Caco-2 (cell line): ENCODE results near the gene ARPC4. TPM values are rescaled to one million over a fixed set of nuclear protein-coding genes. Genes with fewer than 3 reads are reported as not detected.

Experiments
- BruUV-seq: library from RNA; stranded (reverse); fragments of 400-500 nt; replicated peaks from 2 replicates; lab custom pipeline; 2021; lab: Mats Ljungman, UMichigan
- CTCF ChIA-PET: fragments of 300-600 bp; sonication (Branson Sonifier 250); formaldehyde crosslinking; loops from one replicate; lab custom pipeline; 2022; ENCODE audit warnings: antibody characterized with exemption; lab: Charles Lee
- POLR2A ChIA-PET: fragments of 300-600 bp; sonication (Branson Sonifier 250); formaldehyde crosslinking; loops from one replicate; lab custom pipeline; 2022; ENCODE audit warnings: antibody characterized with exemption; lab: Charles Lee
- DNase-seq, 2 experiments: peaks; one replicate each; pipeline versions ENCODE4 v3.0.0 to v3.0.0-alpha.2; 2020 to 2022
- H3K27me3 ChIP-seq: replicated peaks from 2 replicates; pipeline ENCODE4 v1.6.0; 2011; ENCODE audit warnings: low read length; ENCODE audit not compliant: control insufficient read depth, insufficient read depth
- H3K36me3 ChIP-seq: 2 replicates; pipeline ENCODE4 v1.5.1; 2011; ENCODE audit warnings: low read length; ENCODE audit not compliant: control insufficient read depth, insufficient read depth
- H3K4me1 ChIP-seq: fragments of 250-450 bp; sonication (Bioruptor Pico); 2 replicates; pipeline ENCODE4 v1.5.1; 2020; ENCODE audit warnings: mild to moderate bottlenecking
- H3K4me3 ChIP-seq: 2 replicates; pipeline ENCODE4 v1.5.1; 2011; ENCODE audit warnings: low read depth, mild to moderate bottlenecking, control low read depth, low read length
- H3K9me3 ChIP-seq: fragments of 250-450 bp; sonication (Bioruptor Pico); 2 replicates; pipeline ENCODE4 v1.5.1; 2020; ENCODE audit warnings: mild to moderate bottlenecking, moderate library complexity
- H3K27ac Mint-ChIP-seq: one replicate; pipeline ENCODE4 v1.8.0; 2022; ENCODE audit warnings: mixed read lengths; ENCODE audit not compliant: unreplicated experiment
- H3K27me3 Mint-ChIP-seq: one replicate; pipeline ENCODE4 v1.8.0; 2022; ENCODE audit warnings: mixed read lengths; ENCODE audit not compliant: insufficient read depth, unreplicated experiment
- H3K36me3 Mint-ChIP-seq: one replicate; pipeline ENCODE4 v1.8.0; 2022; ENCODE audit warnings: mild to moderate bottlenecking, mixed read lengths; ENCODE audit not compliant: insufficient read depth, unreplicated experiment
- H3K4me1 Mint-ChIP-seq: one replicate; pipeline ENCODE4 v1.8.0; 2022; ENCODE audit warnings: low read depth, mixed read lengths; ENCODE audit not compliant: unreplicated experiment
- H3K4me3 Mint-ChIP-seq: one replicate; pipeline ENCODE4 v1.8.0; 2022; ENCODE audit warnings: mild to moderate bottlenecking, moderate library complexity, mixed read lengths; ENCODE audit not compliant: unreplicated experiment
- H3K9me3 Mint-ChIP-seq: one replicate; pipeline ENCODE4 v1.8.0; 2022; ENCODE audit warnings: mixed read lengths; ENCODE audit not compliant: unreplicated experiment
- intact Hi-C: fragments of 100-400 bp; cut with micrococcal nuclease; formaldehyde crosslinking; loops from one replicate; pipeline ENCODE4 v1.10.0; 2022; ENCODE audit not compliant: unreplicated experiment
- total RNA-seq: library from RNA; stranded (reverse); gene quantifications from 2 replicates; pipeline ENCODE4 v1.2.3, GENCODE V29; 2022
- TF ChIP-seq, protein P1 (sequence below), 2 experiments: fragments of 200-600 bp in 1 of 2; IDR thresholded peaks; 1 replicate in 1 of 2; 2 replicates in 1 of 2; pipeline versions ENCODE4 v1.5.1 to v1.8.0; 2011 to 2022; ENCODE audit warnings: antibody characterized with exemption in 1 of 2, control low read depth in 1 of 2, inconsistent platforms in 1 of 2, low read depth in 1 of 2, low read length in 1 of 2, mild to moderate bottlenecking in 1 of 2, moderate library complexity in 1 of 2; ENCODE audit not compliant: insufficient read depth in 1 of 2, severe bottlenecking in 1 of 2, unreplicated experiment in 1 of 2

Gene ARPC4
- total RNA-seq, 1 experiment from 2014 or later, result 158 TPM

DNA sequence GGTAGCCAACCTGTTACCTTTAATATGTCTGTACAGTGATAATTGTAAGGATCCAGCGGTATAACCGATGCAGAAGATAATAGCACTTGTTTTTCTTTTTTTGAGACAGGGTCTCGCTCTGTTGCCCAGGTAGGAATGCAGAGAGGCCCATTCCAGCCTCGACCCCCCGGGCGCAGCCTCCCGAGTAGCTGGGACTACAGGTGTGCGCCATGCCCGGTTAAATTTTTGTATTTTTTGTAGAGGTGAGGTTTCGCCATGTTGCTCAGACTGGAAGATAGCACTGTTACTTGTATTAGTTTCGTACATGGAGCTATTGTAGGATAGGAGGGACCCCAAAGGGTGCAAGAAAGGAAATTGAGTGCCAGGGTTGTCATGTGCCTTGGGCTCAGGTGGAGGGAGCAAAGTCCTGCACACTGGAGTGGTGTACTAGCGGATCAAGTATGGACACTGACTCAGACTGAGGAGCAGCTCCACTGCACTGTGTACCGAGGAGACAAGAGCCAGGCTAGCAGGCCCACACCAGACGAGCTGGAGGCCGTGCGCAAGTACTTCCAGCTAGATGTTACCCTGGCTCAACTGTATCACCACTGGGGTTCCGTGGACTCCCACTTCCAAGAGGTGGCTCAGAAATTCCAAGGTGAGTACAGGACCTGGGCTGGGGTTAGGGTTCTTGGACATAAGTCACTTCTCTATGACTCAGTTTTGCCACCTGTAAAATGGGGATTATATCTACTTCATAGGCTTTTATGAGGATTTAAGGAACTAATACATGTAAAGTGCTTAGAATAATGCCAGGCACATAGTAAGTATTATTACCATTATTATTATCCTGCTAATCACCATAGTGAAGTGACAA, 42.1 kb upstream of the ARPC4 start:
- peak in 1 of 2 experiments; percentile 58 for DNase-seq
- peak overlapping the region; percentile 89 for H3K27ac Mint-ChIP-seq
- ChIA-PET POLR2A (interaction anchor here (0.5 to 0.6 kb wide), 2 partner anchors 25 to 119 kb away, joined by 3 read pairs; no protein-coding TSS in a partner anchor), CTCF (interaction anchor here (0.7 kb wide), 1 partner anchor 42 kb away, joined by 4 read pairs; the partner anchor contains the start of gene ARPC4)
- no TSS peak for BruUV-seq
- peaks cover 27% of the 10 kb centered on the region for H3K36me3 Mint-ChIP-seq
- H3K4me3 Mint-ChIP-seq, result peak overlapping the region; percentile 88
- Histone ChIP-seq H3K4me3 (peak overlapping the region; percentile 94), H3K4me1 (peaks cover 8% of the 10 kb centered on the region; the same call in 1 of the 2 replicates), H3K9me3 (no peaks in the 10 kb centered on the region), H3K36me3 (peaks cover 1% of the 10 kb centered on the region; the same call in 1 of the 2 replicates), H3K27me3 (no peaks in the 10 kb centered on the region)
- intact Hi-C loops, result loop anchor here (1.0 kb wide), 1 partner anchor 42 kb away; the partner anchor contains the start of gene TADA3
- no peaks in the 10 kb centered on the region for H3K9me3 Mint-ChIP-seq
- no peaks in the 10 kb centered on the region for H3K27me3 Mint-ChIP-seq
- TF ChIP-seq, protein P1, sequence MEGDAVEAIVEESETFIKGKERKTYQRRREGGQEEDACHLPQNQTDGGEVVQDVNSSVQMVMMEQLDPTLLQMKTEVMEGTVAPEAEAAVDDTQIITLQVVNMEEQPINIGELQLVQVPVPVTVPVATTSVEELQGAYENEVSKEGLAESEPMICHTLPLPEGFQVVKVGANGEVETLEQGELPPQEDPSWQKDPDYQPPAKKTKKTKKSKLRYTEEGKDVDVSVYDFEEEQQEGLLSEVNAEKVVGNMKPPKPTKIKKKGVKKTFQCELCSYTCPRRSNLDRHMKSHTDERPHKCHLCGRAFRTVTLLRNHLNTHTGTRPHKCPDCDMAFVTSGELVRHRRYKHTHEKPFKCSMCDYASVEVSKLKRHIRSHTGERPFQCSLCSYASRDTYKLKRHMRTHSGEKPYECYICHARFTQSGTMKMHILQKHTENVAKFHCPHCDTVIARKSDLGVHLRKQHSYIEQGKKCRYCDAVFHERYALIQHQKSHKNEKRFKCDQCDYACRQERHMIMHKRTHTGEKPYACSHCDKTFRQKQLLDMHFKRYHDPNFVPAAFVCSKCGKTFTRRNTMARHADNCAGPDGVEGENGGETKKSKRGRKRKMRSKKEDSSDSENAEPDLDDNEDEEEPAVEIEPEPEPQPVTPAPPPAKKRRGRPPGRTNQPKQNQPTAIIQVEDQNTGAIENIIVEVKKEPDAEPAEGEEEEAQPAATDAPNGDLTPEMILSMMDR (IDR thresholded peaks at IDR 0.05; ENCODE audit: insufficient read depth in 1 of 2, low read depth in 1 of 2, low read length in 1 of 2, severe bottlenecking in 1 of 2, unreplicated experiment in 1 of 2), result no peak
- H3K4me1 Mint-ChIP-seq, result no peaks in the 10 kb centered on the region

DNA sequence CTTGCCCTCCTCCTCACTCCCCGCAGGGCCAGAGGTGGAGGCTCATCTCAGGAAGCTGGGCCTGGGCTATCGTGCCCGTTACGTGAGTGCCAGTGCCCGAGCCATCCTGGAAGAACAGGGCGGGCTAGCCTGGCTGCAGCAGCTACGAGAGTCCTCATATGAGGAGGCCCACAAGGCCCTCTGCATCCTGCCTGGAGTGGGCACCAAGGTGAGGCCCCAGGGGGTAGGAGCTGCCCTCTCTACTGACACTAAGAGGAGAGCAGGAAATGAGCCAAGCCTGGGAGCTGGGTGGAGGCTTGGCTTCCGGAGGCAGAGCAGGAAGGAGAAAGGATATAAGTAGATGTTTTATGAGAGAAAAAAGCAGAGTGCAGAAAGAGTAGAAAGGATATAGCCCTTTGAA, 38.2 kb upstream of the ARPC4 start:
- no peaks in the 10 kb centered on the region; the same call in 1 of the 2 replicates for H3K36me3 ChIP-seq
- H3K4me1 ChIP-seq, result peaks cover 4% of the 10 kb centered on the region; the same call in 1 of the 2 replicates
- no peaks in the 10 kb centered on the region for H3K27me3 Mint-ChIP-seq
- H3K4me1 Mint-ChIP-seq, result no peaks in the 10 kb centered on the region
- no peak overlapping the region for H3K4me3 Mint-ChIP-seq
- H3K4me3 ChIP-seq, result no peak overlapping the region
- no peak overlapping the region for H3K27ac Mint-ChIP-seq
- no peaks in the 10 kb centered on the region for H3K9me3 ChIP-seq
- no peaks in the 10 kb centered on the region for H3K27me3 ChIP-seq
- peaks cover 22% of the 10 kb centered on the region for H3K36me3 Mint-ChIP-seq
- no peak for DNase-seq
- ChIA-PET CTCF (no interaction called here), POLR2A (no interaction called here)
- no peaks in the 10 kb centered on the region for H3K9me3 Mint-ChIP-seq
- TF ChIP-seq, protein P1 (IDR thresholded peaks at IDR 0.05; ENCODE audit: insufficient read depth in 1 of 2, low read depth in 1 of 2, low read length in 1 of 2, severe bottlenecking in 1 of 2, unreplicated experiment in 1 of 2), result no peak
- BruUV-seq, result no TSS peak
- intact Hi-C loops, result no loop called here

DNA sequence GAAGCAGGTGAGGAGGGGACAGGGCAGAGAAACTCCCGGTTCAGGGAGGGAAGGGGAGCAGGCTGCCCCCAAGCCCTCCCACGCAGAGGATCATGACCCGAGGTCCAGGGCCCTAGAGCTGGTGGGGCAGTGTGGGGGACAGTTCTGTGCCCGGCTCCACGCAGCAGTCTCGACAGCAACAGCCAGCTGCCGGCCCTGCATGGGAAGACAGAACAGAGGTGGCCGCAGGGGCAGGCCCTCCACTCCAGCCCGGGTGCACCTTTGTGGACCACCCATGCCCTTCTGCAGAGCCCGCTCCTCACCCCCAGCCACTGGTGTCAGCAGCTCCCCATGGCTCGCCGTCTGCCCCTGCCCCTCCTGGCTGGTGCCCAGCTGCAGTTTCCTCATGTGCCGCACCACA, 35.5 kb upstream of the ARPC4 start:
- intact Hi-C loops, result no loop called here
- ChIA-PET POLR2A (no interaction called here), CTCF (no interaction called here)
- Histone ChIP-seq H3K4me1 (no peaks in the 10 kb centered on the region), H3K36me3 (no peaks in the 10 kb centered on the region; the same call in 1 of the 2 replicates), H3K27me3 (no peaks in the 10 kb centered on the region), H3K9me3 (no peaks in the 10 kb centered on the region), H3K4me3 (no peak overlapping the region)
- Mint-ChIP-seq H3K36me3 (peaks cover 24% of the 10 kb centered on the region), H3K4me3 (no peak overlapping the region), H3K27me3 (no peaks in the 10 kb centered on the region), H3K9me3 (no peaks in the 10 kb centered on the region), H3K4me1 (no peaks in the 10 kb centered on the region), H3K27ac (no peak overlapping the region)
- BruUV-seq, result no TSS peak
- DNase-seq, result no peak
- TF ChIP-seq, protein P1 (IDR thresholded peaks at IDR 0.05; ENCODE audit: insufficient read depth in 1 of 2, low read depth in 1 of 2, low read length in 1 of 2, severe bottlenecking in 1 of 2, unreplicated experiment in 1 of 2), result no peak
